Stimulated activated CD8-positive, alpha-beta memory T cell treated with anti-CD3 and anti-CD28 coated beads, Interleukin-2, amount 100 ng/mL, for 48 hours (primary cell): Measurements from ENCODE around the gene PTGES3L.
"Not testable (repeated sequence)": the region's sequence is repeated elsewhere in the genome, so short reads cannot be mapped to it uniquely, and the experiment has no call there.

Experiments used
- DNase-seq, 2 donors: peaks; one replicate each; pipeline ENCODE4 v3.0.0-alpha.2; 2020; ENCODE audit warnings: low read depth in 2 of 2

Gene PTGES3L

GRCh38 chr17:42919522-42920077 is 60.3 kb downstream of the PTGES3L start:
- not testable (repeated sequence) for DNase-seq

GRCh38 chr17:42918902-42919521 is 60.9 kb downstream of the PTGES3L start:
- no peak for DNase-seq
